Gastrocnemius medialis (tissue), 4 donors: ENCODE measurements around the gene PTPRN2.

ENCODE experiments used
- CTCF ChIP-seq, 5 experiments: fragments of 450-650 bp in 3 of 5; fragments of 200-600 bp in 2 of 5; sonication (generic) in 2 of 5; IDR thresholded peaks in 4 of 5; conservative IDR thresholded peaks in 1 of 5; 1 replicate in 4 of 5; 2 replicates in 1 of 5; pipeline ENCODE4 v1.5.1; 2016 to 2019; ENCODE audit warnings: antibody characterized with exemption in 5 of 5, mild to moderate bottlenecking in 3 of 5, moderate library complexity in 3 of 5
- POLR2A ChIP-seq, 2 donors: fragments of 450-650 bp; IDR thresholded peaks; one replicate each; pipeline ENCODE4 v1.6.1; 2017; ENCODE audit warnings: antibody characterized with exemption in 2 of 2, mild to moderate bottlenecking in 2 of 2, moderate library complexity in 2 of 2

- TF ChIP-seq CTCF (IDR thresholded peaks at IDR 0.05 in 4 of 5, conservative IDR thresholded peaks at IDR 0.05 in 1 of 5) (no peak), POLR2A (IDR thresholded peaks at IDR 0.05) (no peak)
Observed at GRCh38 chr7:157837561-157837960, 750.1 kb downstream of the PTPRN2 start.
